ENCODE data around the gene SMIM41. TPM values are rescaled to one million over a fixed set of nuclear protein-coding genes. Genes with fewer than 3 reads are reported as not detected.

SMIM41 gene
- polyA plus RNA-seq, 2 of the 4 experiments (the other 2 are of a cell fraction): not detected

DNA sequence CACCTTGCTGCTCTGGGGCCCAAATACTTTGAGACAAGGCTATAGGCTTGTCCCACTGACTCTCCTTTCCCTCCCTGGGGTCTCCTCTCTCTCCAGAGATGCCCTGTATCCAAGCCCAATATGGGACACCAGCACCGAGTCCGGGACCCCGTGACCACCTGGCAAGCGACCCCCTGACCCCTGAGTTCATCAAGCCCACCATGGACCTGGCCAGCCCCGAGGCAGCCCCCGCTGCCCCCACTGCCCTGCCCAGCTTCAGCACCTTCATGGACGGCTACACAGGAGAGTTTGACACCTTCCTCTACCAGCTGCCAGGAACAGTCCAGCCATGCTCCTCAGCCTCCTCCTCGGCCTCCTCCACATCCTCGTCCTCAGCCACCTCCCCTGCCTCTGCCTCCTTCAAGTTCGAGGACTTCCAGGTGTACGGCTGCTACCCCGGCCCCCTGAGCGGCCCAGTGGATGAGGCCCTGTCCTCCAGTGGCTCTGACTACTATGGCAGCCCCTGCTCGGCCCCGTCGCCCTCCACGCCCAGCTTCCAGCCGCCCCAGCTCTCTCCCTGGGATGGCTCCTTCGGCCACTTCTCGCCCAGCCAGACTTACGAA is 25.2 kb upstream of the SMIM41 start (continued):
- TF ChIP-seq, protein P1, sequence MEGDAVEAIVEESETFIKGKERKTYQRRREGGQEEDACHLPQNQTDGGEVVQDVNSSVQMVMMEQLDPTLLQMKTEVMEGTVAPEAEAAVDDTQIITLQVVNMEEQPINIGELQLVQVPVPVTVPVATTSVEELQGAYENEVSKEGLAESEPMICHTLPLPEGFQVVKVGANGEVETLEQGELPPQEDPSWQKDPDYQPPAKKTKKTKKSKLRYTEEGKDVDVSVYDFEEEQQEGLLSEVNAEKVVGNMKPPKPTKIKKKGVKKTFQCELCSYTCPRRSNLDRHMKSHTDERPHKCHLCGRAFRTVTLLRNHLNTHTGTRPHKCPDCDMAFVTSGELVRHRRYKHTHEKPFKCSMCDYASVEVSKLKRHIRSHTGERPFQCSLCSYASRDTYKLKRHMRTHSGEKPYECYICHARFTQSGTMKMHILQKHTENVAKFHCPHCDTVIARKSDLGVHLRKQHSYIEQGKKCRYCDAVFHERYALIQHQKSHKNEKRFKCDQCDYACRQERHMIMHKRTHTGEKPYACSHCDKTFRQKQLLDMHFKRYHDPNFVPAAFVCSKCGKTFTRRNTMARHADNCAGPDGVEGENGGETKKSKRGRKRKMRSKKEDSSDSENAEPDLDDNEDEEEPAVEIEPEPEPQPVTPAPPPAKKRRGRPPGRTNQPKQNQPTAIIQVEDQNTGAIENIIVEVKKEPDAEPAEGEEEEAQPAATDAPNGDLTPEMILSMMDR (IDR thresholded peaks at IDR 0.05): no peak
- TF ChIP-seq CBX8 (IDR thresholded peaks at IDR 0.05) (no peak), HOXB13 (CRISPR knock-in tag; IDR thresholded peaks at IDR 0.05; ENCODE audit: low read depth) (peak; percentile 66; the same call in 1 of the 2 replicates), NFE2L2 (conservative IDR thresholded peaks at IDR 0.05; ENCODE audit: low read length) (no peak), TP53 (CRISPR knock-in tag; IDR thresholded peaks at IDR 0.05) (no peak), NPAS2 (CRISPR knock-in tag; IDR thresholded peaks at IDR 0.05; ENCODE audit: borderline replicate concordance) (no peak), ZSCAN20 (CRISPR knock-in tag; IDR thresholded peaks at IDR 0.05) (peak; percentile 24; the same call in 1 of the 2 replicates), FOSB (CRISPR knock-in tag; IDR thresholded peaks at IDR 0.05) (0 out of 2 replicates have a peak, but pooled peaks have one; percentile 7), ZC3H11A (IDR thresholded peaks at IDR 0.05) (no peak), EP300 (IDR thresholded peaks at IDR 0.05) (no peak), RFX5 (IDR thresholded peaks at IDR 0.05) (no peak), PHF8 (IDR thresholded peaks at IDR 0.05; ENCODE audit: borderline replicate concordance, low read depth) (no peak), EHMT2 (IDR thresholded peaks at IDR 0.05; ENCODE audit: low read depth) (no peak)

DNA sequence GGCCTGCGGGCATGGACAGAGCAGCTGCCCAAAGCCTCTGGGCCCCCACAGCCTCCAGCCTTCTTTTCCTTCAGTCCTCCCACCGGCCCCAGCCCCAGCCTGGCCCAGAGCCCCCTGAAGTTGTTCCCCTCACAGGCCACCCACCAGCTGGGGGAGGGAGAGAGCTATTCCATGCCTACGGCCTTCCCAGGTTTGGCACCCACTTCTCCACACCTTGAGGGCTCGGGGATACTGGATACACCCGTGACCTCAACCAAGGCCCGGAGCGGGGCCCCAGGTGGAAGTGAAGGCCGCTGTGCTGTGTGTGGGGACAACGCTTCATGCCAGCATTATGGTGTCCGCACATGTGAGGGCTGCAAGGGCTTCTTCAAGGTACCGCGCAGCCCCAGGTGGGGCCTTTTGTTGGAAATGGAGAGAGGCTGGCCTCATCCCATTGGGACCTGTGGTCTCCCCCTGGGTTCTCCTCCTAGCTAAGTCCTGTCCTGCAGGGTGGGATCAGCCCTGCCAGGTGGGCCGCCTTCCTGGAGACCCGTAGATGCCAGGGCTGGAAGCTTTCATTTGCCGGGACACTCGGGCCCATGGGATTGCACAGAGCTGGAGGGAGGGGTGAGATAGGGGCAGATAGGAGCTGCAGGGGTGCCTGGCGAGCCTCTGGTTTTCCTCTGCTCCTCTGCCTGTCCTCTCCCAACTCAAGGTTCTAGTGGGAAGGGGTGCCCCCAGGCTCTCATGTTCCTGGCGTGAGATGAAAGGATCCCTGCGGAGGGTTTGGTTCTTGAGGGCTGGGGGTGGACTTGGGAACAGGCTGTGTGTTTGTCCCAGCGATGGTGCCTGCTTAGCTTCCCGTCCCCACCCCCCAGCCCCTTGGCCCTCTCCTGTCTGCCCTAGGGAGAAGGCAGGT is 24.4 kb upstream of the SMIM41 start:
- WGBS (ENCODE audit: missing lambda C conversion rate): 93% methylated on average over 21 of the region's 21 CpGs
- Histone ChIP-seq H3K4me1 (peaks cover 28% of the 10 kb centered on the region), H3K4me3 (no peak overlapping the region), H3K27ac (no peak overlapping the region), H3K9me3 (no peaks in the 10 kb centered on the region), H3K4me2 (no peak overlapping the region)
- no peak for ATAC-seq
- POLR2A ChIA-PET: interaction anchor here (1.2 kb wide), 1 partner anchor 14 kb away, joined by 3 read pairs; the partner anchor contains the start of gene ATG101
- no peak for FAIRE-seq
- peak in 1 of 2 experiments; percentile 65 for DNase-seq (ENCODE audit: low read depth in 1 of 2, low spot score in 1 of 2)
- CTCF ChIA-PET: interaction anchor here (0.7 to 42.5 kb wide), 6 partner anchors 13 to 128 kb away, joined by 3 to 1730 read pairs (median 5); no protein-coding TSS in a partner anchor
- TF ChIP-seq CEBPB (IDR thresholded peaks at IDR 0.05): no peak
- no peak for TF ChIP-seq TP53 (CRISPR knock-in tag; IDR thresholded peaks at IDR 0.05)
- TF ChIP-seq, protein P2, sequence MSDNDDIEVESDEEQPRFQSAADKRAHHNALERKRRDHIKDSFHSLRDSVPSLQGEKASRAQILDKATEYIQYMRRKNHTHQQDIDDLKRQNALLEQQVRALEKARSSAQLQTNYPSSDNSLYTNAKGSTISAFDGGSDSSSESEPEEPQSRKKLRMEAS (IDR thresholded peaks at IDR 0.05): no peak
- TF ChIP-seq ZNF302 (CRISPR knock-in tag; IDR thresholded peaks at IDR 0.05): no peak
- no peak for TF ChIP-seq CBX2 (IDR thresholded peaks at IDR 0.05; ENCODE audit: borderline replicate concordance, low read depth)
- no peak for TF ChIP-seq POLR2A (IDR thresholded peaks at IDR 0.05; ENCODE audit: low read length)
- TF ChIP-seq, protein P3, sequence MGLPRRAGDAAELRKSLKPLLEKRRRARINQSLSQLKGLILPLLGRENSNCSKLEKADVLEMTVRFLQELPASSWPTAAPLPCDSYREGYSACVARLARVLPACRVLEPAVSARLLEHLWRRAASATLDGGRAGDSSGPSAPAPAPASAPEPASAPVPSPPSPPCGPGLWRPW (IDR thresholded peaks at IDR 0.05): no peak
- TF ChIP-seq TFCP2L1 (CRISPR knock-in tag; IDR thresholded peaks at IDR 0.05): peak; percentile 85
- TF ChIP-seq HOXB5 (CRISPR knock-in tag; IDR thresholded peaks at IDR 0.05): peak; percentile 16; the same call in 1 of the 2 replicates
- TF ChIP-seq HDAC2 (IDR thresholded peaks at IDR 0.05): no peak
- no peak for TF ChIP-seq KDM5A (IDR thresholded peaks at IDR 0.05)
- TF ChIP-seq, protein P4, sequence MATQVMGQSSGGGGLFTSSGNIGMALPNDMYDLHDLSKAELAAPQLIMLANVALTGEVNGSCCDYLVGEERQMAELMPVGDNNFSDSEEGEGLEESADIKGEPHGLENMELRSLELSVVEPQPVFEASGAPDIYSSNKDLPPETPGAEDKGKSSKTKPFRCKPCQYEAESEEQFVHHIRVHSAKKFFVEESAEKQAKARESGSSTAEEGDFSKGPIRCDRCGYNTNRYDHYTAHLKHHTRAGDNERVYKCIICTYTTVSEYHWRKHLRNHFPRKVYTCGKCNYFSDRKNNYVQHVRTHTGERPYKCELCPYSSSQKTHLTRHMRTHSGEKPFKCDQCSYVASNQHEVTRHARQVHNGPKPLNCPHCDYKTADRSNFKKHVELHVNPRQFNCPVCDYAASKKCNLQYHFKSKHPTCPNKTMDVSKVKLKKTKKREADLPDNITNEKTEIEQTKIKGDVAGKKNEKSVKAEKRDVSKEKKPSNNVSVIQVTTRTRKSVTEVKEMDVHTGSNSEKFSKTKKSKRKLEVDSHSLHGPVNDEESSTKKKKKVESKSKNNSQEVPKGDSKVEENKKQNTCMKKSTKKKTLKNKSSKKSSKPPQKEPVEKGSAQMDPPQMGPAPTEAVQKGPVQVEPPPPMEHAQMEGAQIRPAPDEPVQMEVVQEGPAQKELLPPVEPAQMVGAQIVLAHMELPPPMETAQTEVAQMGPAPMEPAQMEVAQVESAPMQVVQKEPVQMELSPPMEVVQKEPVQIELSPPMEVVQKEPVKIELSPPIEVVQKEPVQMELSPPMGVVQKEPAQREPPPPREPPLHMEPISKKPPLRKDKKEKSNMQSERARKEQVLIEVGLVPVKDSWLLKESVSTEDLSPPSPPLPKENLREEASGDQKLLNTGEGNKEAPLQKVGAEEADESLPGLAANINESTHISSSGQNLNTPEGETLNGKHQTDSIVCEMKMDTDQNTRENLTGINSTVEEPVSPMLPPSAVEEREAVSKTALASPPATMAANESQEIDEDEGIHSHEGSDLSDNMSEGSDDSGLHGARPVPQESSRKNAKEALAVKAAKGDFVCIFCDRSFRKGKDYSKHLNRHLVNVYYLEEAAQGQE (IDR thresholded peaks at IDR 0.05): no peak; the same call in 1 of the 2 replicates
- no peak for TF ChIP-seq BHLHE40 (IDR thresholded peaks at IDR 0.05; ENCODE audit: low read depth, low read length)
- TF ChIP-seq MAZ (IDR thresholded peaks at IDR 0.05; ENCODE audit: borderline replicate concordance, low read depth, low read length): no peak
- TF ChIP-seq, protein P5, sequence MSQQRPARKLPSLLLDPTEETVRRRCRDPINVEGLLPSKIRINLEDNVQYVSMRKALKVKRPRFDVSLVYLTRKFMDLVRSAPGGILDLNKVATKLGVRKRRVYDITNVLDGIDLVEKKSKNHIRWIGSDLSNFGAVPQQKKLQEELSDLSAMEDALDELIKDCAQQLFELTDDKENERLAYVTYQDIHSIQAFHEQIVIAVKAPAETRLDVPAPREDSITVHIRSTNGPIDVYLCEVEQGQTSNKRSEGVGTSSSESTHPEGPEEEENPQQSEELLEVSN (IDR thresholded peaks at IDR 0.05; ENCODE audit: borderline replicate concordance, low read depth): no peak
- no peak for TF ChIP-seq SMC3 (IDR thresholded peaks at IDR 0.05)
- TF ChIP-seq, protein P6, sequence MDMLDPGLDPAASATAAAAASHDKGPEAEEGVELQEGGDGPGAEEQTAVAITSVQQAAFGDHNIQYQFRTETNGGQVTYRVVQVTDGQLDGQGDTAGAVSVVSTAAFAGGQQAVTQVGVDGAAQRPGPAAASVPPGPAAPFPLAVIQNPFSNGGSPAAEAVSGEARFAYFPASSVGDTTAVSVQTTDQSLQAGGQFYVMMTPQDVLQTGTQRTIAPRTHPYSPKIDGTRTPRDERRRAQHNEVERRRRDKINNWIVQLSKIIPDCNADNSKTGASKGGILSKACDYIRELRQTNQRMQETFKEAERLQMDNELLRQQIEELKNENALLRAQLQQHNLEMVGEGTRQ (IDR thresholded peaks at IDR 0.05): no peak; the same call in 1 of the 2 replicates
- no peak for TF ChIP-seq SREBF2 (IDR thresholded peaks at IDR 0.05)
- no peak for TF ChIP-seq FOSL2 (IDR thresholded peaks at IDR 0.05)
- peak; percentile 17; the same call in 1 of the 2 replicates for TF ChIP-seq FOSL2 (CRISPR knock-in tag; IDR thresholded peaks at IDR 0.05)
- TF ChIP-seq RCOR1 (IDR thresholded peaks at IDR 0.05; ENCODE audit: low read depth, low read length): no peak
